Stimulated activated CD8-positive, alpha-beta memory T cell treated with anti-CD3 and anti-CD28 coated beads, Interleukin-4, amount 100 ng/mL, for 48 hours (primary cell): Measurements from ENCODE around the gene NACAD.

Experiments
- DNase-seq: peaks from one replicate; pipeline ENCODE4 v3.0.0-alpha.2; 2020

The NACAD gene

GRCh38 chr7:45087301-45088145 is 1.2 kb downstream of the NACAD start:
- no peak for DNase-seq

DNA sequence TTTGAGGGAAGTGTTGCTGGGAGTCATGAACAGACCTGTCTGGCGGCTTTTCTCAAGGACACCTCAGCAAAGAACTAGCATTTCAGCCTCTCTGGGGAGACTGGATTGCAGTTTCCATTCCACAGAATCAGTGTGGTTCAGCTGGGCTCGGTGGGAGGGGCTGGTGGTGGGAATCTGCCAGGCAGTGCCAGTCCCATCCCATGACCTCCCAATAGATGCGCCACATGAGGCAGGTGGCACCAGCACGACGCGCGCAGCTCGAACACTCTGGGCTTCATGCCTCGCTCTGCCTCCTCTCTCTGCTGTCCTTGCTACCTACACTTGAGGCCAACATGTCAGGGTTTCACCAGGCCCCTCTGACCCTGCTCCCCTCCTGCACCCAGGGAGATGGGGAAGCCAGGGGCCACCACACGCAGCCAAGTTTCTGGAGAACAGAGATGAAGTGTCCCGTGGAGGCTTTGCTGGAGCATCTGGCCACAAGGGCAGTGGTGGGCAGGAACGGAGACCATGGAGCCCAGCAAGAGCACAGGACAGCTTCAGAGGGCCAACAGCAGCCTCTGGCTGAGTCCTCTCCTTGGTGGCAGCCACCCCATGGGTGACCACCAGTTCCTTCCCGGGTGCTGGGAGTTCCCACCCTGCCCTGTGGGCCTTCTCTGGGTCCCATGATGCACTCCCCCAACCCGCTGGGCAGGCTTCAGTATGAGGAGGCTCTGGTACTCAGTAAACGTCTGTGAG is 2.3 kb downstream of the NACAD start:
- no peak for DNase-seq

- DNase-seq = no peak
Measured at GRCh38 chr7:45085619-45086200, 3.1 kb downstream of the NACAD start.

GRCh38 chr7:45084901-45085618 is 3.7 kb downstream of the NACAD start:
- no peak for DNase-seq

- DNase-seq = no peak
Measured at GRCh38 chr7:45084336-45084735, 4.4 kb downstream of the NACAD start.

DNA sequence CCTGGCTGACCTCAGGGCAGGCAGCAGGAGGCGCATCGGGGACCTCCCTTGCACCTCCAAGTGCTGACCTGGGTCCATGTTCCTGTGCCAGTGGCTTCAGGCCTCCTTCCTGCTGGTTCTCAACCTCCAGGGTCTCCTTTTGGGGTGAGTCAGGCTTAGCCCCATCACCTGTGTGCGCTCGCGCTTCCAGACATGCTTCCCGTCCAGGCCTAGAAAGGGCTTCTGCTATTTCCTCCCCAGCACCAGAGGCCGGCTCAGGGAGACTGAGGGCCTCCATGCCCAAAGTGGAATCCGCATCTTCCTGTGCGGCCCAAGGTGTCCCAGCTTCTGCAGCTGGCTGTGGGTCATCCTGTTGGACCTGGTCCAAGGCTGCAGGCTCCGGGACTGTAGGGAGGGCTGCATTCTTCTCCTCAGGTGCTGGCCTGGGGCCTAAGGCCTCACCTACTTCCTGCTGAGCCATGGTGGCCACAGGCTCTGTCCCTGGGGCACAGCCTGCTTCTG is 5.9 kb downstream of the NACAD start:
- DNase-seq = no peak

GRCh38 chr7:45082031-45082830 is 6.5 kb downstream of the NACAD start:
- DNase-seq = no peak

GRCh38 chr7:45081670-45081974 is 7.1 kb downstream of the NACAD start:
- DNase-seq = no peak

DNA sequence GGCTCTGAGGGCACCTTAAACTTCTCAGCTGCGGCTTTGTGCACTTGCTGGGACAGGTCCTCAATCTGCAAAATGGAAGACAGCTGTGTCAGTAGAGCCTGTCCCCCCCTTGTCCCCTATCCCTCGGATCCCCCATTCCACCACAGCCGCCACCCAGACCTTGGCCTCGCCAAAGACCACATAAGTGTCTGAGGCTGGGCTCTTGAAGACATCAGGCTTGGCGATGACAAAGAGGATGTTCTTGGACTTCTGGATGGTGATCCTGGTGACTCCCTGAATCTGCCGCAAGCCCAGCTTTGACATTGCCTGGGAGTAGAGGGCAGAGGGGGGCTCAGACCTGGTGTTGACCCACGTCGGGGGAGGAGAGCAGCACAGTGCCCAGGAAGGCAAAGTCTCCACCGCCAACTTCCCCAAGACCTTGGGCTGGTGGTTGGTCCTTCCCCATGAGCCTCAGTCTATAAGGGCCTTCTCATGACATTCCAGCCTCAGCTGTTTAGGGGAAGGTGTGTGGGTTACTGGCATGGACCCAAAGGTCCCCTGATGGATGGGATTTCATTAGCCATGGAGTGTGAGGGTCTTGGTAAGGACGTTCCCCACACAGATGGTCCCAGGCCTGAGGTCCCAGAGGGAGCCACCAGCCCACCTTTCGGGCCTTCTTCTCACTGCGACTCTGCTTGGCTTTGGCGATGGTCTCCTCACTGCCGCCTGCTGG is 7.7 kb downstream of the NACAD start:
- DNase-seq = no peak

- DNase-seq = no peak
Measured at GRCh38 chr7:45080265-45080957, 8.4 kb downstream of the NACAD start.

DNA sequence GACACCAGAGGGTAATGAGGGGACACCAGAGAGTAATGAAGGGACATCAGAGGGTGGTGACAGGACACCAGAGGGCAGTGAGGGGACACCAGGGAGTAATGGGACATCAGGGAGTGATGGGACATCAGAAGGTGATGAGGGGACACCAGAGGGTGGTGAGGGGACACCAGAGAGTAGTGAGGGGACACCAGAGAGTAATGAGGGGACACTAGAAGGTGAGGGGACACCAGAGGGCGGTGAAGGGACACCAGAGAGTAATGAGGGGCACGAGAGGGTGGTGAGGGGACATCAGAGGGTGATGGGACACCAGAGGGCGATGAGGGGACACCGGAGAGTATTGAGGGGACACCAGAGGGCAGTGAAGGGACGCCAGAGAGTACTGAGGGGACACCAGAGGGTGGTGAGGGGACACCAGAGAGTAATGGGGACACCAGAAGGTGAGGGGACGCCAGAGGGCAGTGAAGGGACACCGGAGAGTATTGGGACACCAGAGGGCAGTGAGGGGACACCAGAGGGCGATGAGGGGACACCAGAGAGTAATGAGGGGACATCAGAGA is 10.6 kb downstream of the NACAD start:
- DNase-seq = no peak

DNA sequence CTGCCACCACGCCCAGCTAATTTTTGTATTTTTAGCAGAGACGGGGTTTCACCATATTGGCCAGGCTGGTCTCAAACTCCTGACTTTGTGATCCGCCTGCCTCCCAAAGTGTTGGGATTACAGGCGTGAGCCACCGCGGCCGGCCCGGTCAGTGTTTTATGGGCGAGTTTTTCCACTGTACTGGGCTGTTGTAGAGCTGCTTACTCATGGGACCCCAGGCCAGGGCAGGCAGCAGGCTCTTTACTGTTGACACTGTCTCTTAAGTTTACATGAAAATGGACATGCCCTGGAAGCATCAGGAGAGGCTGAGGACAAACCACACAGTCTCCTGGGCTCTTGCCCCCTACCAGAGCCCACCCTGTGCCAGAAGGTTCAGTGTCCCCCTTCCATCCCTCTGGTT is 11.2 kb downstream of the NACAD start:
- DNase-seq = no peak

DNA sequence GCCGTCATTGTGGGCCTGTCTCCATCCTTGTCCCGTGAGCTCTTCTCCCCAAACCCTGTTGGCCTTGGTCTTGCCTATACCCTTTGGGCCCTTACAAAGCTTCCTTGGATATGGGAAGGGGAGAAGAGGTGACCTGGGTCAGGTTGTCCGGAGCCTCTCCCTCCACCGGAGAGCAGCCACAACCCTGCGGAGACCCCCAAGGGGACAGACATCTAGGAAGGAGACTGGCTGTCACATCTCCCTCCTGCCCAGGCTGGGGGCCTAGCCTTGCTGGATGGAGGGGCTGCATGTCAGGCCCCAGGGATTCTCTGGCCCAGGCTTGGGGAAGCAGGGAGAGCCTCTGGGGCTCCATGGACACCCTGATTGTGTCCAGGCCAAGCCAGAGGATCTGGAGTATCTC is 11.8 kb downstream of the NACAD start:
- DNase-seq = no peak

DNA sequence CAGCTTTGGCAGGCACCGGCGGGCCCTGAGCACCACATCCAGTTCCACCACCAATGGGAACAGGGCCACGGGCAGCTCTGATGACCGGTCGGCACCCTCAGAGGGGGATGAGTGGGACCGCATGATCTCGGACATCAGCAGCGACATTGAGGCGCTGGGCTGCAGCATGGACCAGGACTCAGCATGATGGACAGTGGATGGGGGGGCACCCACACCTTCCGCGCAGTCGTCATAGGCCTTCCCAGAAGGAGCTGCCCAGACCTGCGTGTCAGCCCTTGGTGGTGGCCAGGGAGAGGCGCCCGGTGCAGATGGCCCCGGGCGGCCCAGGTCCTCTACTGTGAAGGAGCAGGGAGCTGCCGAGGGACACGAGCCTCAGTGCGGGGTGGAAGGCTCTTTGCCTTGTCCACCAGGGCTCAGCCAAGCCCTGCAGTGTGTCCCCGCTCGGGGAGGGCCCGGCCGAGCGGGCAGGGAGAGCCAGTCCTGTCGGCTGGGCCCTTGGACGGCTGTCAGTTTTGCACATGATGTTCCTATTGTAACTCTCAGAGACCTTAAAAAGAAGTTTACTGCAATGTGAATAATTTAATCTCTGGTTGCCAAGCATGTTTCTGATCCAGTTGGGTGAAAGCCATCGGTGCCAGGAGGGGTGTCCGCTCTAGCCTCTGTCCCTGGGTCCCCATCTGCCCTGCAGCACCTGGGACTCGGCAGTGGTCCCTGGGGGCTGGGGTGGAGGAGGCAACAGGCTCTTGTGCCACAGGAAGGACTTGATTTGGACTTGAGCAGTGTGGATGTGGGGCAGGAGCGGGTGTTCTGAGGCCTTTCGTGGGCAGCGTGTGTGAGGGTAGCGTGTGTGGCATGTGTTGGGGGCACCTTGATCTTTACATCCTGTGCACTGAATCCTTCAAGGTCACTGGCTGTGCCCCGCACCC is 12.6 kb downstream of the NACAD start:
- DNase-seq = no peak

DNA sequence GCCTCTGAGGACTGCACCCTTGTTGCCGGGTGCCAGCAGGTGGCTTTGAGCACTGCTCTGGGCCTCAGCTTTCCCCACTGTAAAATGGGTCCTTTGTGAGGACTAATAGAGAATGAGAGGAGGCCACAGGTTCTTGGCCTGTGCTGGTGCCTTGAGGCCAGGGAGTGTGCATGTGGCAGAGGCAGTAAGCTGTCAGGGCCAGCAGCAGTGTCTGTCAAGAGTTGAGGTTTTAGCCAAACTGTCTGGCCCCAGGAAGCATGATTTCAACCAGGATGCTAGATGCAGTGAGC is 13.5 kb downstream of the NACAD start:
- no peak for DNase-seq

DNA sequence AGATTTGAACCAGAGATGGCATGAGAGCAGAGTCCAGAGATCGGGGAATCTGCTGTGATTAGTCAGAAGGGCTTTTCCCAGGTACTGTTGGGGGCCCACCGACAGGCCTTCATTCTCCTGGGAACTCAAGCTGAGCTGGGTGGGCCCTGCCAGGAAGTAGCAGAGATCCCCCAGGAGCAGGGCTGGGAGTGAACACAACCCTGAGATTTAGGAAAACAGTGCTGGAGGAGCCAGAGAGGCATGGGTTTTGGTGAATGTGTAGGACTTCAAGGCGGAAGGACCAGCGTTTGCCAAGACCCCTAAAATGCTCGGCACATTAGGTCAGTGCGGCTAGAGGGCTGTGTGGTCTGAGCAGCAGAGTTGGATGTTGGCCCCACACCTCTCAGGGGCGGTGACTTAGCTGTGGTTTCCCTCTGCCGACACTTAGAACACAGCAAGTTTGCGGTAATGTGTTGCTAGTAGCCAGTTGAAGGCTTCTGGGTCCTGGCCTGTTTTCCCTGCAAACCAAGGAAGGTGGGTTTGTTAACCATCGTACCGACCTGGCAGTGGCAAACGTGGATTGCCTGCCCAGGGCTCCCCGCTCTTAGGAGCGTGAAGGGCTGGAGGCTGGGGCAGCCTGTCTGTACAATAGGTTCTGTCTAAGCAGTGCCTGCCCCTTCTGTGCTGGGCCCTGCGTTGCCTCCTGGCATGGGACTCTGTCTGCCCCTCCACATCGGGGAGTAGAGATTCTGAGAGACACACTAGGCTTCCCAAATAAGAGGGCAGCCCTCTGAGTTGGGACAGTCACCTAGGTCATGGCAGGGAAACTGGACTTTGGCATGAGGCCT is 14.0 kb downstream of the NACAD start:
- DNase-seq = no peak

GRCh38 chr7:45073786-45074527 is 14.8 kb downstream of the NACAD start:
- DNase-seq = no peak
